ENCODE results near the gene QRFP. TPM values are rescaled to one million over a fixed set of nuclear protein-coding genes. Genes with fewer than 3 reads are reported as not detected.

The QRFP gene
- total RNA-seq, 4 donors from 2014 or later, result not detected

- Histone ChIP-seq H3K36me3 (peaks cover 87% of the 10 kb centered on the region), H3K27ac (no peak overlapping the region), H3K4me3 (no peak overlapping the region)
Measured at GRCh38 chr9:130874783-130875182, 21.8 kb downstream of the QRFP start.

GRCh38 chr9:130873966-130874365 is 22.6 kb downstream of the QRFP start:
- H3K36me3 ChIP-seq, result peaks cover 79% of the 10 kb centered on the region
- H3K4me1 ChIP-seq, result no peaks in the 10 kb centered on the region
- H3K9me3 ChIP-seq, result no peaks in the 10 kb centered on the region
- H3K27me3 ChIP-seq, result no peaks in the 10 kb centered on the region
- no peak overlapping the region for H3K27ac ChIP-seq
- TF ChIP-seq CTCF (IDR thresholded peaks at IDR 0.05) (no peak), POLR2AphosphoS5 (IDR thresholded peaks at IDR 0.05) (no peak), EP300 (IDR thresholded peaks at IDR 0.05) (no peak), POLR2A (IDR thresholded peaks at IDR 0.05) (no peak)
- H3K4me3 ChIP-seq, result no peak overlapping the region
- no peak for DNase-seq (ENCODE audit: low spot score in 2 of 2)
- 91% methylated on average over 8 of the region's 8 CpGs for WGBS

More at GRCh38 chr9:130874783-130875182, 21.8 kb downstream of the QRFP start:
- 95% methylated on average over 5 of the region's 5 CpGs for WGBS
- Histone ChIP-seq H3K9me3 (no peaks in the 10 kb centered on the region), H3K27me3 (no peaks in the 10 kb centered on the region), H3K4me1 (no peaks in the 10 kb centered on the region)
- TF ChIP-seq EP300 (IDR thresholded peaks at IDR 0.05) (no peak), CTCF (IDR thresholded peaks at IDR 0.05) (no peak), POLR2A (IDR thresholded peaks at IDR 0.05) (no peak), POLR2AphosphoS5 (IDR thresholded peaks at IDR 0.05) (no peak)
- DNase-seq (ENCODE audit: low spot score in 2 of 2), result no peak

GRCh38 chr9:130872912-130873503 is 23.6 kb downstream of the QRFP start:
- TF ChIP-seq POLR2AphosphoS5 (IDR thresholded peaks at IDR 0.05) (no peak), POLR2A (IDR thresholded peaks at IDR 0.05) (no peak)
- no peak overlapping the region for H3K4me3 ChIP-seq
- no peaks in the 10 kb centered on the region for H3K27me3 ChIP-seq
- H3K36me3 ChIP-seq, result peaks cover 71% of the 10 kb centered on the region
- no peak for DNase-seq (ENCODE audit: low spot score in 2 of 2)
- H3K4me1 ChIP-seq, result no peaks in the 10 kb centered on the region
- H3K27ac ChIP-seq, result no peak overlapping the region
- H3K9me3 ChIP-seq, result no peaks in the 10 kb centered on the region
- 85% methylated on average over 15 of the region's 15 CpGs for WGBS

GRCh38 chr9:130872508-130872907 is 24.1 kb downstream of the QRFP start:
- Histone ChIP-seq H3K36me3 (peaks cover 66% of the 10 kb centered on the region), H3K27me3 (no peaks in the 10 kb centered on the region), H3K4me3 (no peak overlapping the region), H3K9me3 (no peaks in the 10 kb centered on the region), H3K27ac (no peak overlapping the region), H3K4me1 (no peaks in the 10 kb centered on the region)
- WGBS, result 97% methylated on average over 9 of the region's 9 CpGs
- no peak for DNase-seq (ENCODE audit: low spot score in 2 of 2)
- TF ChIP-seq POLR2AphosphoS5 (IDR thresholded peaks at IDR 0.05) (no peak), CTCF (IDR thresholded peaks at IDR 0.05) (no peak), EP300 (IDR thresholded peaks at IDR 0.05) (no peak), POLR2A (IDR thresholded peaks at IDR 0.05) (no peak)

- no peaks in the 10 kb centered on the region for H3K27me3 ChIP-seq
- no peak for DNase-seq (ENCODE audit: low spot score in 2 of 2)
- no peak overlapping the region for H3K27ac ChIP-seq
- no peaks in the 10 kb centered on the region for H3K4me1 ChIP-seq
- no peak overlapping the region for H3K4me3 ChIP-seq
- H3K9me3 ChIP-seq, result no peaks in the 10 kb centered on the region
- no peak for TF ChIP-seq POLR2A (IDR thresholded peaks at IDR 0.05)
- WGBS, result 90% methylated on average over 15 of the region's 15 CpGs
- peaks cover 62% of the 10 kb centered on the region for H3K36me3 ChIP-seq
Measured at GRCh38 chr9:130872093-130872492, 24.5 kb downstream of the QRFP start.

- Histone ChIP-seq H3K4me3 (no peak overlapping the region), H3K36me3 (peaks cover 59% of the 10 kb centered on the region), H3K4me1 (peaks cover 3% of the 10 kb centered on the region), H3K27me3 (no peaks in the 10 kb centered on the region), H3K27ac (no peak overlapping the region), H3K9me3 (no peaks in the 10 kb centered on the region)
- no peak for DNase-seq (ENCODE audit: low spot score in 2 of 2)
- 83% methylated on average over 10 of the region's 10 CpGs for WGBS
- no peak for TF ChIP-seq POLR2A (IDR thresholded peaks at IDR 0.05)
- TF ChIP-seq CTCF (IDR thresholded peaks at IDR 0.05), result no peak
- no peak for TF ChIP-seq POLR2AphosphoS5 (IDR thresholded peaks at IDR 0.05)
- TF ChIP-seq EP300 (IDR thresholded peaks at IDR 0.05), result no peak
Measured at GRCh38 chr9:130871395-130872062, 25.1 kb downstream of the QRFP start.

Data from suprapubic skin (tissue), 4 donors.